HEK293T (cell line): ENCODE data around the gene SPIRE1.

ENCODE experiments used
- BHLHE40 ChIP-seq: fragments of 450-650 bp; IDR thresholded peaks from 2 replicates; pipeline ENCODE4 v1.6.1; 2016; ENCODE audit warnings: mild to moderate bottlenecking, moderate library complexity, borderline replicate concordance
- CTBP1 ChIP-seq: fragments of 450-650 bp; IDR thresholded peaks from 2 replicates; pipeline ENCODE4 v1.6.1; 2016; ENCODE audit warnings: borderline replicate concordance
- FOXM1 ChIP-seq: fragments of 450-650 bp; IDR thresholded peaks from 2 replicates; pipeline ENCODE4 v1.6.1; 2017; ENCODE audit warnings: mild to moderate bottlenecking, borderline replicate concordance
- HDGF ChIP-seq: fragments of 450-650 bp; IDR thresholded peaks from 2 replicates; pipeline ENCODE4 v1.6.1; 2017; ENCODE audit warnings: antibody characterized with exemption, borderline replicate concordance
- L3MBTL2 ChIP-seq: fragments of 450-650 bp; conservative IDR thresholded peaks from 2 replicates; pipeline ENCODE4 v1.6.1; 2016; ENCODE audit warnings: mild to moderate bottlenecking
- NFRKB ChIP-seq: fragments of 450-650 bp; IDR thresholded peaks from 2 replicates; pipeline ENCODE4 v1.6.1; 2016; ENCODE audit warnings: mild to moderate bottlenecking, moderate library complexity
- SP1 ChIP-seq: fragments of 450-650 bp; IDR thresholded peaks from 2 replicates; pipeline ENCODE4 v1.6.1; 2017
- TARDBP ChIP-seq: fragments of 450-650 bp; IDR thresholded peaks from 2 replicates; pipeline ENCODE4 v1.6.1; 2016
- TF ChIP-seq, protein P1 (sequence below): fragments of 450-650 bp; IDR thresholded peaks from 2 replicates; pipeline ENCODE4 v1.6.1; 2016

DNA sequence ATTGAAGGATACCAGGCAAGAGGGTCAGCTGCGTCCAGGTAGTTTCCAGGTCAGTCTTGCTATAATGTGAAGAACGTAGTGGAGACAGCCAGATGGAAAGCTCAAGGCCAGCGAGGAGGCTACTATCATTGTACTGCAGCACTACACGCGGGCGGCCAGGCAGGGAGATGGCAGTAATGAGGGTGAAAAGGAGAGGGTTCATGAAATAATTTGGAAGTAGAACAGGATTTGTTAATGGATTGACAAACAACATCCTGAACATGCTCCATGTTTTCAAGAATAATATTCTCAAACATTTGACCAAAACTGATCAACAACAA, 17.1 kb downstream of the SPIRE1 start:
- no peak for TF ChIP-seq HDGF
- no peak for TF ChIP-seq TARDBP
- TF ChIP-seq SP1, result no peak
- TF ChIP-seq BHLHE40, result no peak
- TF ChIP-seq NFRKB, result no peak
- TF ChIP-seq FOXM1, result no peak
- no peak for TF ChIP-seq CTBP1
- TF ChIP-seq, protein P1, sequence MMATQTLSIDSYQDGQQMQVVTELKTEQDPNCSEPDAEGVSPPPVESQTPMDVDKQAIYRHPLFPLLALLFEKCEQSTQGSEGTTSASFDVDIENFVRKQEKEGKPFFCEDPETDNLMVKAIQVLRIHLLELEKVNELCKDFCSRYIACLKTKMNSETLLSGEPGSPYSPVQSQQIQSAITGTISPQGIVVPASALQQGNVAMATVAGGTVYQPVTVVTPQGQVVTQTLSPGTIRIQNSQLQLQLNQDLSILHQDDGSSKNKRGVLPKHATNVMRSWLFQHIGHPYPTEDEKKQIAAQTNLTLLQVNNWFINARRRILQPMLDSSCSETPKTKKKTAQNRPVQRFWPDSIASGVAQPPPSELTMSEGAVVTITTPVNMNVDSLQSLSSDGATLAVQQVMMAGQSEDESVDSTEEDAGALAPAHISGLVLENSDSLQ, result no peak
- no peak for TF ChIP-seq L3MBTL2
